ENCODE data around the gene DUOXA2. TPM values are rescaled to one million over a fixed set of nuclear protein-coding genes. Genes with fewer than 3 reads are reported as not detected.
A peak's percentile ranks its signal among the peaks of the same experiment; 100 is the strongest.

Gene DUOXA2
- total and polyA plus RNA-seq, 8 donors, result 1.3 to 119 (median 25.0) TPM; not detected in 1

GRCh38 chr15:45118996-45119395, 4.9 kb downstream of the DUOXA2 start:
- intact Hi-C loops (cut with DNase I; ENCODE audit: low total_unique reads), result no loop called here

GRCh38 chr15:45120081-45120972, 6.2 kb downstream of the DUOXA2 start:
- 89 to 97% (median 96%) methylated on average over 10 of the region's 10 CpGs for WGBS, 5 donors
- Histone ChIP-seq H3K4me1 (peaks cover 16 to 29% (median 23%) of the 10 kb centered on the region in 4 donors), H3K36me3 (no peaks in the 10 kb centered on the region), H3K27me3 (peaks cover 16 to 86% (median 26%) of the 10 kb centered on the region in 3 donors), H3K27ac (peak overlapping the region in 1 of 5 donors; percentile 0), H3K9me3 (no peaks in the 10 kb centered on the region), H3K4me3 (no peak overlapping the region)
- TF ChIP-seq POLR2A (IDR thresholded peaks at IDR 0.05) (no peak), CTCF (IDR thresholded peaks at IDR 0.05) (no peak), EP300 (IDR thresholded peaks at IDR 0.05) (no peak), POLR2AphosphoS5 (IDR thresholded peaks at IDR 0.05) (no peak)
- intact Hi-C loops (cut with DNase I; ENCODE audit: low total_unique reads), result no loop called here
- DNase-seq, result no peak

More at GRCh38 chr15:45118996-45119395, 4.9 kb downstream of the DUOXA2 start:
- no peaks in the 10 kb centered on the region for H3K36me3 ChIP-seq
- peaks cover 20 to 40% (median 32%) of the 10 kb centered on the region in 4 donors for H3K4me1 ChIP-seq
- peaks cover 17 to 91% (median 40%) of the 10 kb centered on the region in 3 donors for H3K27me3 ChIP-seq
- TF ChIP-seq POLR2A (IDR thresholded peaks at IDR 0.05) (no peak), CTCF (IDR thresholded peaks at IDR 0.05) (no peak), POLR2AphosphoS5 (IDR thresholded peaks at IDR 0.05) (no peak), EP300 (IDR thresholded peaks at IDR 0.05) (no peak)
- DNase-seq, result no peak
- no peak overlapping the region for H3K27ac ChIP-seq
- H3K9me3 ChIP-seq, result no peaks in the 10 kb centered on the region
- no peak overlapping the region for H3K4me3 ChIP-seq
- WGBS, 5 donors, result 77 to 90% (median 86%) methylated on average over 3 to 5 of the region's 5 CpGs

- Histone ChIP-seq H3K27ac (peak overlapping the region in 1 of 5 donors; percentile 0), H3K9me3 (no peaks in the 10 kb centered on the region), H3K4me3 (no peak overlapping the region), H3K27me3 (peaks cover 12 to 82% (median 19%) of the 10 kb centered on the region in 3 donors), H3K4me1 (peaks cover 16 to 28% (median 23%) of the 10 kb centered on the region in 4 donors), H3K36me3 (no peaks in the 10 kb centered on the region)
- WGBS, 5 donors, result 89 to 95% (median 91%) methylated on average over 2 to 3 of the region's 3 CpGs
- no peak for DNase-seq
- no peak for TF ChIP-seq CTCF (IDR thresholded peaks at IDR 0.05)
- TF ChIP-seq EP300 (IDR thresholded peaks at IDR 0.05), result no peak
- TF ChIP-seq POLR2AphosphoS5 (IDR thresholded peaks at IDR 0.05), result no peak
- no peak for TF ChIP-seq POLR2A (IDR thresholded peaks at IDR 0.05)
- intact Hi-C loops (cut with DNase I; ENCODE audit: low total_unique reads), result no loop called here
Measured at GRCh38 chr15:45121020-45121419, 6.9 kb downstream of the DUOXA2 start.

GRCh38 chr15:45121706-45122417, 7.7 kb downstream of the DUOXA2 start:
- WGBS, 5 donors, result 55 to 69% (median 64%) methylated on average over 9 of the region's 9 CpGs
- H3K27ac ChIP-seq, result no peak overlapping the region
- H3K4me1 ChIP-seq, result peaks cover 11 to 19% (median 15%) of the 10 kb centered on the region in 4 donors
- intact Hi-C loops (cut with DNase I; ENCODE audit: low total_unique reads), result no loop called here
- H3K4me3 ChIP-seq, result no peak overlapping the region
- H3K9me3 ChIP-seq, result no peaks in the 10 kb centered on the region
- no peak for DNase-seq
- peaks cover 4 to 73% (median 11%) of the 10 kb centered on the region in 3 donors for H3K27me3 ChIP-seq
- H3K36me3 ChIP-seq, result no peaks in the 10 kb centered on the region
- TF ChIP-seq POLR2AphosphoS5 (IDR thresholded peaks at IDR 0.05) (peak in 2 of 3 donors; percentile 7 to 31), EP300 (IDR thresholded peaks at IDR 0.05) (no peak)

All from stomach (tissue), 9 donors.